ENCODE measurements around the gene MAP3K12. TPM values are rescaled to one million over a fixed set of nuclear protein-coding genes. Genes with fewer than 3 reads are reported as not detected.

MAP3K12 gene
- total and polyA plus RNA-seq, 2 of the 13 experiments (the other 11 are each of a cell fraction or from before 2014, with no cell fraction given): 0.20 to 1.1 TPM

- TF ChIP-seq IKZF5 (CRISPR knock-in tag; IDR thresholded peaks at IDR 0.05) (no peak), GTF2F1 (IDR thresholded peaks at IDR 0.05; ENCODE audit: low read length) (no peak), ZNF577 (CRISPR knock-in tag; IDR thresholded peaks at IDR 0.05; ENCODE audit: borderline replicate concordance, low read depth) (no peak), GZF1 (CRISPR knock-in tag; IDR thresholded peaks at IDR 0.05) (no peak), ZNF569 (CRISPR knock-in tag; IDR thresholded peaks at IDR 0.05; ENCODE audit: borderline replicate concordance) (no peak), ESRRA (CRISPR knock-in tag; IDR thresholded peaks at IDR 0.05; ENCODE audit: low read depth) (no peak), PAWR (CRISPR knock-in tag; IDR thresholded peaks at IDR 0.05; ENCODE audit: borderline replicate concordance) (no peak)
- TF ChIP-seq, protein P1, sequence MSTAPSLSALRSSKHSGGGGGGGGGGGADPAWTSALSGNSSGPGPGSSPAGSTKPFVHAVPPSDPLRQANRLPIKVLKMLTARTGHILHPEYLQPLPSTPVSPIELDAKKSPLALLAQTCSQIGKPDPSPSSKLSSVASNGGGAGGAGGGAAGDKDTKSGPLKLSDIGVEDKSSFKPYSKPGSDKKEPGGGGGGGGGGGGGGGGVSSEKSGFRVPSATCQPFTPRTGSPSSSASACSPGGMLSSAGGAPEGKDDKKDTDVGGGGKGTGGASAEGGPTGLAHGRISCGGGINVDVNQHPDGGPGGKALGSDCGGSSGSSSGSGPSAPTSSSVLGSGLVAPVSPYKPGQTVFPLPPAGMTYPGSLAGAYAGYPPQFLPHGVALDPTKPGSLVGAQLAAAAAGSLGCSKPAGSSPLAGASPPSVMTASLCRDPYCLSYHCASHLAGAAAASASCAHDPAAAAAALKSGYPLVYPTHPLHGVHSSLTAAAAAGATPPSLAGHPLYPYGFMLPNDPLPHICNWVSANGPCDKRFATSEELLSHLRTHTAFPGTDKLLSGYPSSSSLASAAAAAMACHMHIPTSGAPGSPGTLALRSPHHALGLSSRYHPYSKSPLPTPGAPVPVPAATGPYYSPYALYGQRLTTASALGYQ (CRISPR knock-in tag; IDR thresholded peaks at IDR 0.05): no peak
These were observed 68.1 kb downstream of the MAP3K12 start (continued) for GRCh38 chr12:53431187-53431586.

DNA sequence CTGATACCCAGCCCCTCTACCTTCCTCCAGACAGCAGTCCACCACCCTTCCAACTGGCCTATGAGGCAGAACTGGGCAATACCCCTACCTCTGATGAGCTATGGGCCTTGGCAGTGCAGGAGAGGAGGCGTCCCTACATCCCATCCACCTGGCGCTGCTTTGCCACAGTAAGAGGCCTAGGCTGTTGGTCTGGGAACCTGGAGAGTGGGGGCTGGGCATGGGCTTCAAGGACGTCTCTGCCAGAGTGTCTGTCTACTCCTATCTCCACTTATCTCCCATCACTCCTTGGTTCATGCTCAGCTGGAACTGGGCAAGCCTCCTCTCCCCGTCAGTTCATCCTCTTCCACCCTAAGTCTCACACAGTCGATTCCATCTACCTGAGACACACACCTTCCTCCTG, 69.1 kb downstream of the MAP3K12 start:
- in situ Hi-C loops (cut with HindIII; ENCODE audit: extremely low pct_ligation_motif_present, low pct_unique_long_range_greater_than_20kb): no loop called here
- 40% methylated on average over 3 of the region's 5 CpGs for WGBS (ENCODE audit: low lambda C conversion rate)
- no peak overlapping the region for H2AFZ ChIP-seq (ENCODE audit: low read length)
- CTCF ChIA-PET (ENCODE audit: low intra/inter-chr PET ratio, low total read pairs): no interaction called here
- DNase-seq (ENCODE audit: low spot score) (no peak), FAIRE-seq (no peak), ATAC-seq (no peak)
- H3K4me3 ChIP-seq (replicated peaks in 1 of 3; ENCODE audit: insufficient read depth in 1 of 3, low read depth in 2 of 3, low read length in 3 of 3): no peak overlapping the region
- no peaks in the 10 kb centered on the region for H3K36me3 ChIP-seq (replicated peaks in 1 of 2; ENCODE audit: control insufficient read depth in 1 of 2, insufficient read depth in 2 of 2, low read length in 2 of 2)
- no peak overlapping the region for H3K27ac ChIP-seq (ENCODE audit: extremely low read length, insufficient read depth, low read length)
- TF ChIP-seq, protein P2, sequence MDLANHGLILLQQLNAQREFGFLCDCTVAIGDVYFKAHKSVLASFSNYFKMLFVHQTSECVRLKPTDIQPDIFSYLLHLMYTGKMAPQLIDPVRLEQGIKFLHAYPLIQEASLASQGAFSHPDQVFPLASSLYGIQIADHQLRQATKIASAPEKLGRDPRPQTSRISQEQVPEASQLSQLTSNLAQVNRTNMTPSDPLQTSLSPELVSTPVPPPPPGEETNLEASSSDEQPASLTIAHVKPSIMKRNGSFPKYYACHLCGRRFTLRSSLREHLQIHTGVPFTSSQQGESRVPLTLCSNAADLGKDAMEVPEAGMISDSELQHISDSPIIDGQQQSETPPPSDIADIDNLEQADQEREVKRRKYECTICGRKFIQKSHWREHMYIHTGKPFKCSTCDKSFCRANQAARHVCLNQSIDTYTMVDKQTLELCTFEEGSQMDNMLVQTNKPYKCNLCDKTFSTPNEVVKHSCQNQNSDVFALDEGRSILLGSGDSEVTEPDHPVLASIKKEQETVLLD (CRISPR knock-in tag; IDR thresholded peaks at IDR 0.05; ENCODE audit: low read depth): no peak
- TF ChIP-seq HNRNPK (IDR thresholded peaks at IDR 0.05; ENCODE audit: low read depth, low read length, poor library complexity, severe bottlenecking) (no peak), THYN1 (CRISPR knock-in tag; IDR thresholded peaks at IDR 0.05; ENCODE audit: borderline replicate concordance, low read depth) (no peak), ASH2L (IDR thresholded peaks at IDR 0.05; ENCODE audit: insufficient read length, low read depth, low read length) (no peak), ZNF331 (CRISPR knock-in tag; IDR thresholded peaks at IDR 0.05) (no peak), ZNF10 (CRISPR knock-in tag; IDR thresholded peaks at IDR 0.05; ENCODE audit: borderline replicate concordance, low read depth) (no peak), ZSCAN12 (CRISPR knock-in tag; IDR thresholded peaks at IDR 0.05) (no peak), ZNF232 (CRISPR knock-in tag; IDR thresholded peaks at IDR 0.05; ENCODE audit: borderline replicate concordance) (no peak)
- H3K79me2 ChIP-seq (ENCODE audit: insufficient read depth, low read length): no peaks in the 10 kb centered on the region
- no TSS peak for BruUV-seq (replicated peaks)
- 0 out of 5 replicates have a peak, but pooled peaks cover 0 to 4% of the 10 kb centered on the region in 2 experiments for H3K27me3 ChIP-seq (ENCODE audit: control insufficient read depth in 1 of 2, insufficient read depth in 2 of 2, low read length in 2 of 2)
- peaks cover 33% of the 10 kb centered on the region for H3K4me1 ChIP-seq (ENCODE audit: insufficient read depth, low read length)
- intact Hi-C loops (cut with micrococcal nuclease; ENCODE audit: unreplicated experiment): no loop called here
- H3K9ac ChIP-seq (ENCODE audit: insufficient read depth, low read depth, low read length): no peak overlapping the region
- no peak overlapping the region for H3K4me2 ChIP-seq (ENCODE audit: low read depth, low read length)
- H4K20me1 ChIP-seq (ENCODE audit: insufficient read depth, low read length): no peaks in the 10 kb centered on the region
- no peaks in the 10 kb centered on the region for H3K9me3 ChIP-seq (ENCODE audit: low read length)
- POLR2A ChIA-PET: interaction anchor here (2.0 kb wide), 1 partner anchor 11 kb away, joined by 7 read pairs; no protein-coding TSS in a partner anchor

Measured in HepG2 (cell line).